Activated T-cell treated with anti-CD3 and anti-CD28 coated beads, Interleukin-2, amount 50 U/mL, for 48 hours (primary cell): ENCODE results near the gene MACROD1.
A peak's percentile ranks its signal among the peaks of the same experiment; 100 is the strongest.
"Not testable (repeated sequence)": the region's sequence is repeated elsewhere in the genome, so short reads cannot be mapped to it uniquely, and the experiment has no call there.

Experiments
- DNase-seq, 2 experiments: peaks; one replicate each; pipeline ENCODE4 v3.0.0-alpha.2; 2020

The MACROD1 gene

DNA sequence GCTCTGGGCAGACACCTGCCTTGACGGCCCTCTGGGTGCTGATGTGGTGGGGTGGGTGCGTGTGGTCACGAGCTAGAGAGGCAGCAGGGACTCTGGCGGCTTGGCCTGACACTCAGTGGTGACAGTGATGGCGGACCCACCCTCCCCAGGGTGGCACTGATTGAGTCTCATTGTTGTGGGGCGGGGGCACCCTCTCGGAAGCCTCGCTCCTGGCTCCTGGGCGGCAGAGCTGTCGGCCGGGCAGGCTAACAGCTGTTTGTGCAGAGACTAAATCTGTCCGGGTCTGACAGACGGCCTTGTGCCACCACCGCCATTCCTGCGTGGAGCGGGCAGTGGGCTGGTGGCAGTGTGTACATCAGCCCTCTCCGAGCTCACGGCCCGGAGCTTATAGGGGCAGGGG is 114.6 kb downstream of the MACROD1 start:
- DNase-seq: no peak

DNA sequence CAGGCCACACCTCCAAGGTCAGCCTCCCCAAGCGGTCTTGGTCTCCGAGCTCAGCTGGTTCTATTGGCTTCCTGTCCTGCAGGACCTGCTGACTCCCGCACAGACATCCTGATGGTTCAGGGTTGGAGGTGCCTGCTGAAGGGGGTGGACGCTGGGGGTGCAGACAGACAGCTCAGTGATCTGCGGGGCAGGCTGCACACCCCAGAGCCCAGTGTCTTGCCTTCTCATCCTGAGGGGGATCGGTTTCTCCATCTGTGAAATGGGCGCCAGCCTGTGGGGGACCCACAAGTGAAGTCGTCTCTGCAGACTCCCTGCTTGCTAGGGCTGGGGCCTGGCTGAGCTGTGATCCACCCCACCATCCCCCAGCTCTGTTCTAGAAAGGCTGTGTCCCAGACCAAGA is 116.4 kb downstream of the MACROD1 start:
- DNase-seq: no peak

DNA sequence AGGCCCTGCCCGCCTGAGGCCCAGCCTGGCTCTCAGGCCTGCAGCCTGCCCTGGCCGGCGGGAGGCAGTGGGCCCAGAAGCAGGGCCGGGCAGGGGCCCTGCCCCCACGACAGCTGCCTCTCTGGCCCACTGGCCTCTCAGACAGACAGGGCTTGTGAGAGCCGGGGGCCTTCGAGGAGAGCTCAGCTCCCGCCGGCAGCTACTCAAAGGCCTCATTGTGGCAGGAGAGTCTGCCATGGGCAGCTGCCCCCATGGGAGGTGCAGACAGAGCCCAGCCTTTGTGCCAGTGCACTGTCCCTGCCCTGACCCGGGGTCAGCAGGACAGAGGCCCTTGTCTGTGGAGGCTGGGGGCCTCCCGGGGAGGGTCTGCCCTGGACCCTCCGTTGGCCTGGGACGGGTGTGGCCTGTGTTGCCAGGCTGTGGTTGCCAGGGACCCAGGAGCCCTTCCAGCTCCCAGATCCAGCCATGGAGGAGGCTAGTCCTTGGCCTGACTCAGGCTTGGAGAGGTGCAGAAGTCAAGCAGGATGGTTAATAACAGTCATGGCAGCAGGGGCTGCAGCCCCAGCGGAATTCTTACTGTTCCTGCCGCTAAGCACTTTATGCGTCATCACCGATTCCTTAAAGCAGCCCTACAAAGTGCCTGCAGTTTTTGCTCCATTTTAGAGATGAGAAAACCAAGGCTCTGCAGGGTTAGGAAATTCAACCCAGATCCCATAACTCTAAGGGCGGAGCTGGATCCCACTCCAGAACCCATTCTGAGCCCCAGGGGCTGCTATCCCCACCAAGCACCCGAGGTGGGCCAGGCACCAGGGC is 117.7 kb downstream of the MACROD1 start:
- no peak for DNase-seq

DNA sequence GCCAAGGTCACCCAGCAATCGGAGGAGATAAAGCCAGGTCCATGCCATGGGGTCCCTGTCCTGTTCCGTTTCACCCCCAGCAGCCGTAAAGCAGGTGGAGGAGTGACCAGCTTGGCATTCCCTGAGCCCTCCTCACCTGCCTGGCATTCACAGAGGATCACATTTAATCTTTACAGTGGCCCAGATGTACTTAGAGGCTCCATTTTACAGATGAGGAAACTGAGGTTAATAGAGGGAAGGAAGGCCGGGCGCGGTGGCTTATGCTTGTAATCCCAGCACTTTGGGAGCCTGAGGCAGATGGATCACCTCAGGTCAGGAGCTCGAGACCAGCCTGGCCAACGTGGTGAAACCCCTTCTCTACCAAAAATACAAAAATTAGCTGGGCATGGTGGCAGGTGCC is 118.5 kb downstream of the MACROD1 start:
- not testable (repeated sequence) for DNase-seq

DNA sequence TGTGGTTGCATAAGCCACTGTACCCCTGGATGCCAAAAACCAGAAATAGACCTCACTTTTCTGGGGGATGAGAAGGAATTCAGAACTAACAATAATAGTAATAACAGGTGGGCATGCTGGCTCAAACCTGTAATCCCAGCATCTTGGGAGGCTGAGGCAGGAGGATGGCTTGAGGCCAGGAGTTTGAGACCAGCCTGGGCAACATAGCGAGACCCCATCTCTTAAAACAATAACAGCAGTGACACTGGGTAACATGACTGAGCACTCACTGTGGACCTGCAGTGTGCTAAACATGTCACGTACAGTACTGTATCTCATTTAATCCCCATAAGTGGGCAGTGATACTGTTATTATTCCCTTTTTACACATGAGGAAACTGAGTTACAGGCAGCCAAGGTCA is 120.2 kb downstream of the MACROD1 start:
- no peak for DNase-seq

DNA sequence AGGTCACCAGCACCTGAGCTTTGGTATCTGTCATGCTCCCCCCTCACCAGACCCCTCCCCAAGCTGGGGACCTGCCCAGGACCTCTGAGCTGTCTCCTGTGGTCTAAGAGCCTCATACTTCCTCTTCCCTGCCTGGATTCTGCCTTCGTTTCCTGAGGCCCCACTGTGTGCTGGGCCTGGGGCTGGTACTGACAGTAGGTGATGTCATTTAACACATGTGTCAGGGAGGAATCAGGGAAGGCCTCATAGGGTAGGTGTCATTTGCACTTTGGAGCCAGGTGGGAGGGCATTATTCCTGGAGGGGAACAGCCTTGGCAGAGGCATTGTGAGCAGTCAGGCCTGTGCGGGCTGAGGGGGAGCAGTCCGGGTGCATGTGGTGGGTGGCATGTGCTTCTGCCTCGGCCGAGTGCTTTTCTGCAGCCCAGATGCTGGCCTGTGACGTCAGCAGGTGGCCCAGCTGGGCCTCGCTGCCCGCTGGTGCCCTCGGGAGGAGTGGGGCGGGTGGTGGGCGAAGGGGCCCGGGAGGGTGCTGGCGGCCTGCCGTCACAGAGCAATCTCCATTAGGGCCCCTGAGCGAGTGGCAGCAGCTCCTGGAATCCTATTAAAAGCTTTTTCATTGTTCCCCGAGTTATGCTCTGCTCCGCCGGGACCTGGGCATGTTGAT is 121.1 kb downstream of the MACROD1 start:
- no peak for DNase-seq

DNA sequence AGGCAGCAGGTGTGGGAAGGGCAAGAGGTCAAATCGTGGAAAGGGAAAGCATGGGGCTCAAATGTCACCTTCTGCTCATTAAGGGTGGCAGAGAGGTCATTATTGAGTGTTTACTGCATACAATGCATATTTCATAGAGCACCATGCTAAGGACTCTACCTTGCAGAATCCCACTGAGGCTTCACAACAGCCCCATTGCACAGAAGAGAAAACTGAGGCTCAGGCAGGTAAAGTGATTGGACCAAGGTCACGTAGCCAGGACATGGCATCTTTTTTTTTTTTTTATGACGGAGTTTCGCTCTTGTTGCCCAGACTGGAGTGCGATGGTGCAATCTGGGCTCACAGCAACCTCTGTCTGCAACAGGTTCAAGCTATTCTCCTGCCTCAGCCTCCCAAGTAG is 122.4 kb downstream of the MACROD1 start:
- DNase-seq: no peak

DNA sequence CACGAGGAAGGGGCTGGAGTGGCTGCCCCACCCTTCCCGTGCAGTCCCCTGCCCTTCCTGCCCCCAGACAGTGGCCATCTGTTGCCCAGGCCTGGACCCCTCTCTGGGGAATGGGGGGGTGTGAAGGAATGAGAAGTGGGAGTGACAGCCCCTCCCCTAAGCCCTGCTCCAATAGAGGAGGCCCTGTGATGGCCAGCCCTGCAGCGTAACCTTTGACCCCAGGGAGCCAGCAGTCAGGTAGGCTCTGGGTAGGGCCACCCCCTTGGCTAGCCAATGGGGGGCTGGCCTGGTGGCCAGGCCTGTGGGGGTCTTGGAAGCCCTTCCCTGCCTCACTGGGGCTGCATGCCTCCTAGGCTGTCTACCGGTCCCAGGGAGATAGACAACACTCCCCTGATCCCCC is 123.6 kb downstream of the MACROD1 start:
- no peak for DNase-seq

DNA sequence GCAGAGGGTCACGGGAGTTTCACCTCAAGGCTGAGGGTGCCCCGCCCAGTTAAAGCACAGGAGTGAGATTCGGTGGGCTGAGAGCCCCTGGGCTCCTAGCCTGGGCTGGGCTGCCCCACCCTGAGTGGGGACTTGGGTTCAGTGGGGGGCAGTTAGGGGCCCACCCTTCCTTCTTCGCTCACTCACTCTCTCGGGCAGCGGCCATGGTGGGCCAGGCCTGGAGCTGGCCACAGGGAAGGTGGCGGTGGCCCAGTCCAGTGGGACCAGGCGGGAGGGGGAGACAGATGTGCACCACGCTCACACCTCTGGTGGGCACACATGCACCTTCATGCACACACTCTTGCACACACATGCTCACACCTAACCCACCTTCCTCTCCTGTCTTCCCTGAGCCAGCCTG is 124.1 kb downstream of the MACROD1 start:
- DNase-seq: no peak

DNA sequence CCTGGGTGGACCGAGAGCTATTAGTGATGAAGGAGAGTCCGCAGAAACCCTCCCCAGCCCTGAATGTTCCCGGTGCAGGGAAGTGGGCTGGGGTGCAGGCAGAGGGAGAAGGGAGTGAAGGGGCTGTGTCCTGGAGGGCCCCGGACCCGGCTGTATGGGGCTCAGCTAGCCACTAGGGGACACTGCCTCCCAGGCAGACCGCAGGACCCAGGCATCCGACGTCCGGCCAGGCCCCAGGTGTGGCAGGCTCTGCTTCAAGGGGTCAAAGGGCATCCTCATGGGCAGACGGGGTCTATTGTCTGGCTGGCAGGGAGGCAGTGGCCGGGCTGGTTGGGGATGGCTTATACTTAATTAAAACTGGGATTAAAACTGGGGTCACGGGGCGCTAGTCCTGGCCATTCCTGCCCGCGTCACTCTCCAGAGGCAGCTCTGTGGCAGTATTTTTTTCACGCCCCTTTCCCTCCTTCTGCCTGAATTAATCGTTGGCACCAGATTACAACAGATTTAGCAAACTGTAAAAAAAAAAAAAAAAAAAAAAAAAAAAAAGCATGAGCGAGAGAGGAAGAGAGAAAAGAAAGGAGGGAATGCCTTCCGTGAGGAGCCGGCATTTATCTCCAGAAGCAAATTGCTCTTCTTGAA is 125.1 kb downstream of the MACROD1 start:
- no peak for DNase-seq

DNA sequence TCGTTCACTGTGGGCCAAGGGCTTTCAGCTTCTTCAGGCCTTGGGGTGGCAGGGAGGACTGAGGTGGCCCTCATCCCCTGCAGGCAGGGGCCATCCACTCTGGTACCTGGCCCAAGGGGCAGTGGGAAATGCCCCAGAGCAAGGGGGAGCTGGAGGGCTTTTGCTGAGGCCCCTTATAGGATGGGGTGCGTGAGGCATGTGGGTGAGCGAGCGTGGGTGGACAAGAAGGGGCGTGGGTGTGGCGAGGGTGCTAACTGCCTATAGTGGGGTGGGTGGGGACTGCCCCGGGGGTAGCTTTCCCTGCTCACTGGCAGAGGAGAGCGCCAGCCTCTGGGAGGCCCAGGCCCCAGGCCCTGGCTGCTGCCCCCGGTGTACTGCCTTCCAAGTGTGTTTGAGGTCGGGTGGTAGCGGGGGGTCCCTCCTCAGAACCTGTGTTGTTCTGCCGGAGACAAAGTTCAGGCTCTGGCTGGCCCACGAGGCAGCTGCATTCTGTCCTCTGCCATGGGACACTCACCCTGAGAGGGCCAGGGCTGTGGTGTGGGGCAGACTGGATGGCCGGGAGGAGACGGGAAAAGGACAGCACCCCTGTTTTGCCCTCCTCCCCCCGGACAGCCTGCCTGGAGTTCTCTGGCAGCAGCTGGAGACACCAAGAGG is 126.8 kb downstream of the MACROD1 start:
- no peak for DNase-seq

DNA sequence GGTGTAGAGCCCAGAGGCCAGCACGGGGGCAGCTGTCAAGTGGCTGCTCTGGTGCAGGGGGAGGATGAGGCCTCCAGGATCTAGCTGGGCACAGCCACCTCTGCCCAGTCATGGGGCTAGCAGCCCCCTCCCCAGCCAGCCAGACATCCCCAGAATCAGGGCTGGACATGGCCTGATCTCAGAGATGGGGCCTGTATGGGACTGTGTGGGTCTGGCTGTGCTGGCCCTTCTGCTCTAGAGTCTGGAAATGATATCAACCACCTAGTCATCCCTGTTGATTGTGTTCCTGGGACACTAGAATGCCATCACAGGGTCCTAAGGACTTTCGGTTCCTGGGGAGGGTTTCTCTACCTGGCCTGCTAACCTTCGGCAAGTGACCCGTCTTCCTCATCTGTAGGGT is 127.4 kb downstream of the MACROD1 start:
- DNase-seq: no peak

DNA sequence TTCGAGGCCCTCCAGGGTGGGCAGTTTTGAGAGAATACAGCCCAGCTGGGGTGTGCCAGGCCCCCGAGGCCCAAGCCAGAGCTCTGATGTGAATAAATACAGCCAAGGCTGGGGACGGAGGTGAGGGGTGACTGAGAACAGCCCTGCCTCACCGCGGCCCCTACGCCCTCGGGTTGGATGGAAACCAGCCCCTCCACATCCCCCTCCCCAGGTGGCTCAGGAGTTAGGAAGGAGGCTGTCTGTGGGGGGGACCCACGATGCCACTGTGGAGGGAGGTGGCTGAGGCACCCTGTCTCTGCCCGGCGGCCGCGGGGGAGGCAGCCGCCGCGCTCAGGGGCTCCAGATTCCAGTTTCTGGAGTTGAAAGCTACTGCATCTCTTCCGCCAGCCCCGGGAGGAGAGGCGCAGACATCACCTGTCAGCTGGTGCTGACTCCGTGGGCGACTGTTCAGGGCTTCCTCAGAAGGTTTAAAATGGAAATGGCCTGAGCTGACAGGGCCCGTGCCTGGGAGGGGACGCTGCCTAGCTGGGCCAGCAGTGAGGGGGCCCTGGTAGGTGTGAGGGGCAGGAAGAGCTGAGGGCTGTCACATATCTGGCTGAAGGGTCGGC is 128.8 kb downstream of the MACROD1 start:
- DNase-seq: peak in 1 of 2 experiments; percentile 30

DNA sequence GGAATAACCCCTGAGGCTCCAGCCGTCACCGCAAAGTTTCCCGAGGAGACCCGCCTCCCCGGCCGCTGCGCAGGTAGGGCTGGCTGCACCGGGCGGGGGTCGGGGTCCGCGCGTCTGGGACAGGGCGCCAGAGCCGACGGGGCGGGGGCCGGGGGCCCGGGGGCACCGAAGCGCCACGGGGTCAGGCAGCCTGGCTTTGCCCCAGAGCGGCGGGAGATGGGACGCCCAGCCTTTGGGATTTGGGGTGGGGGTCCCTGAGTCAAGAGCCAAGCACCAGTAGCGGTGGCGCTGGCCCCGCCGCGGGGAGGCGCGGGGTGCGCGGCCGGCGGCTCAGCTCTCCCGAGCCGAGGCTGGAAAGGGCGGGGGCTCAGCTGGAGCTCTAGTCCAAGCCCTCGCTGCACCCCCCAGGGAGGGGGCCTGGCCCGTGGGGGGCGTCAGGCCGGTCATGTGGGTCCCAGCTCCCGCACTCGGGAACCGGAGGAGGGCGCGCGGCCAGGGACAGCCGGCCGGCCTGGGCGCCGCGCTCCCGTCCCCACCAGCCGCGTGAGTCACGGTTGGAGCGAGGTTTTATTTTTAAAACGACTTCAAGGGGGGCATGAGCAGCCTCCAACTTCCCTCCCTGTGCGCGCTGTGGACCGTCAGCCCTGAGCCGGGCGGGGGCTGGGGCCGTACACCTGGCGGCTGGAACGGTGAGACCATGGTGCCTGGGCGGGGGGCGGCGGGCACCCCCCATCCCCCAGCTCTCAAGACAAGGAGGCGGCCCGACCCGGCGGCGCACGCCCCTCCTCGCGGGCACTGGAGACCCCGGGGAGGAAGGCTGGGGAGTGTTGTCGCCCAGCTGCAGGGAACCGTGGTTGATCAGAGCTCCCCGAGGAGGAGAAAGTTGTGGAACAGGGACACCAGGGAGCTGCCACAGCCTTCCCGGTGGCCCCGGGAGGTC is 129.6 kb downstream of the MACROD1 start:
- peak; percentile 28 to 35 for DNase-seq

DNA sequence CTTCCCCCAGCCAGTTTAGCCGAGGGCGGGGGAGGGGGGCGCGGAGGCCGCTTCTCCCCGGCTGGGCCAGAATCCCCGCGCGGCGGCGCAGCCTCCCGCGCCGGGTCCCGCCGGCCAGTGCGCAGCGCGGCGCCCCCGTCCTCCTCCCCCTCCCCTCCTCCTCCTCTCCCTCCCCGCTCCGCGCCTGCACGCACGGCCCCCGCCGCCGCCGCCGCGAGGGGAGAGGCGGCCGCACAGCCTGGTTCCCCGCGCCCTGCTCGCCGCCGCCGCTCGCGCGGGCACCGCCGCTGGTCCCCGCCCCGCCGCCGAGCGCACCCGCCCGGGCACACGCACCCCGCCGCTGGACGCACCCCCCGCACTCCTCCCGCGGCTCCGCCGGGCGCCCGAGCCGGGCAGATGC is 130.3 kb downstream of the MACROD1 start, which contains the start of gene FLRT1:
Gene FLRT1 (plus strand): TSS at position 356 of the 400 bp plus-strand sequence. CDS start 80,337 bp downstream, outside the sequence.
- no peak for DNase-seq

DNA sequence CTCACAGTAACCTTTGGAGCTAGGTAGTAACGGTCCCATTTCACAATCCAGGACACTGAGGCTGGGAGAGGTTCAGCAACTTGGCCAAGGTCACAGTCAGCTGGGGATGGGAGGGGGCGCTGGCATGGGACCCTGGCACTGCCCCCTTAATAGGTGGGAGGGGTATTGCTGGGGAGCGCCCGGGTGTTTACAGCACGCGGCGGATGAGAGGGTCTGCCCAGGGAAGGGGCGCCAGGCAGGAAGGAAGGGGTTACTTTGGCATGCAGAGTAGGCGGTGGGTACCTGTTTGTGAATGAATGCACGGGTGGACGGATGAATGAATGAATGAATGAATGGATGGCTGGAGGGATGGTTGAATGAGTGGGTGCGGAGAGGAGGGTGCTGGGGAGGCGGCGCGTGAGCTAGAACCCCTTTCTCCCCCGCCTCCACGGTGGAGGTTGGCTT is 130.8 kb downstream of the MACROD1 start:
- no peak for DNase-seq

DNA sequence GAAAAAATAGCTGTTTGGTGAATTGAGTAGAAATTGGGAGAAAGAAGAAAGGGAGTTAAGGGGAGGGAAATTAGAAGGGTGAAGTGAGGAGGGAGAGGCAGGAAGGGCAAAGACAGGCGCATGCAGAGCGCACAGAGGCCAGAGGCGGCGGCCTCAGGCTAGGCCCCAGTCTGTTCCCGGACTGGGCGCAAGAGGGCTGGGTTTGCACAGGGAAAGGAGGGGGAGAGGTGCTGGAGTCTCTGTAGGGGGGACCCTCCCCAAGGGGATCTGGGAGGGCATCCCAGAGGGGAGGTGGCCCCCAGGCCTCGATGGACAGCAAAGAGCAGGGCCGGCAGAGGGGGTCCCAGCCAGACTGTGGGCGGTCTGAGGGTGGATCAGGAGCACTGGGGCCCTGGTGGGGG is 131.5 kb downstream of the MACROD1 start:
- DNase-seq: no peak

DNA sequence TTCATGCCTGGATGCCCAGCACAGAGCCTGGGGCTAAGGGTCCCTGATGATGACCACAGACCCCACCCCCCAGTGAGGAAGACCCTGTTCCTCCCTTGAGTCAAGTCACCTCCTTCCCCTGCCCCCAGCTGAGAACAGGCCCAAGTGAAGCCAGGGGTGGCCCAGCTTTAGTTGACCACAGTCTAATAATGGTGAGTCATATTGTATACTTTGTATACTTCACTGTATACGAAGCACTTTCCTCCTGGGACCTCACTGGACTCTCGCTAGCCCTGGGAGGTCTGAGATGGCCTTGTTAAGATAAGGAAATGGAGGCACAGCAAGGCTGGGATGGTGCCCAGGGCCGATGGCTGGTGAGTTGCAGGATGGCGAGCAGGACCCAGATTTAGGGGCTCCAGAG is 133.9 kb downstream of the MACROD1 start:
- DNase-seq: no peak

DNA sequence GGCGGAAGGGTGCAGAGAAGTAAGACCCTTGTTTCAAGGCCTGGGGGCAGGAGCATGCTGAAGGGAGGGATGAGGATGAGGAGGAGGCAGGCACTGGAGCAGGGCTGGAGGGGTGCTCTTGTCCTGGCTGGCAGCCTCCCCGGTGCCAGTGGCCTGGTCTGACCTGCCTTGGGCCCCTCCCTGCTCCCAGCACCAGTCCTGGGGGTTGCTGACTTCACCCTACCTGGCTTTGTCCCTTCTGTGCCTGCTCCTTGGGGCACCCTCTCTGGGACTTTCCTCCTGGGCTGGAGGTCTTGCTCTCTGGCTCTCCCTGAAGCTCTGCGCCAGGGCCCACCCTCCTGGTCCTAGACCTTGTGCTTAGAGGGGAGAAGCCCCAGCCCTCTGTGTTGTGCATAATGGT is 134.9 kb downstream of the MACROD1 start:
- DNase-seq: no peak

DNA sequence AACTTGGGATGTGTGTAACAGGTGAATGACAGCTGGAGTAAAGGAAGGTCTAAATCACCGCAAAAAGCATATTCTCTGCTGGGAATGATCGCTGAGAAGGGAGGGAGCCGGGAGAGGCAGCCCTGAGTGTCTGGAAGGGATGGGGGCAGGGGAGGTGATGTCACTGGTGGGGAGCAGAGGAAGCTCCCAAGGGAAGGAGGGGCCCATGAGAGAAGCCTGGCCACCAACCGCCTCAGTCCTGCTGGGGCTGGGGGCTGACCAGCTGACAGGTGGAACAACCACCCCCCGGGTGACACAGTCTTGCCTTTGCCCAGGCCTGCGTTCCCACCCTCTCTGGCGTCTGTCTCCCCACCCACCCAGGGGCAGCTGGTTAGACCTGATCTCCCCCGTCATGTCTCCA is 136.1 kb downstream of the MACROD1 start:
- no peak for DNase-seq

DNA sequence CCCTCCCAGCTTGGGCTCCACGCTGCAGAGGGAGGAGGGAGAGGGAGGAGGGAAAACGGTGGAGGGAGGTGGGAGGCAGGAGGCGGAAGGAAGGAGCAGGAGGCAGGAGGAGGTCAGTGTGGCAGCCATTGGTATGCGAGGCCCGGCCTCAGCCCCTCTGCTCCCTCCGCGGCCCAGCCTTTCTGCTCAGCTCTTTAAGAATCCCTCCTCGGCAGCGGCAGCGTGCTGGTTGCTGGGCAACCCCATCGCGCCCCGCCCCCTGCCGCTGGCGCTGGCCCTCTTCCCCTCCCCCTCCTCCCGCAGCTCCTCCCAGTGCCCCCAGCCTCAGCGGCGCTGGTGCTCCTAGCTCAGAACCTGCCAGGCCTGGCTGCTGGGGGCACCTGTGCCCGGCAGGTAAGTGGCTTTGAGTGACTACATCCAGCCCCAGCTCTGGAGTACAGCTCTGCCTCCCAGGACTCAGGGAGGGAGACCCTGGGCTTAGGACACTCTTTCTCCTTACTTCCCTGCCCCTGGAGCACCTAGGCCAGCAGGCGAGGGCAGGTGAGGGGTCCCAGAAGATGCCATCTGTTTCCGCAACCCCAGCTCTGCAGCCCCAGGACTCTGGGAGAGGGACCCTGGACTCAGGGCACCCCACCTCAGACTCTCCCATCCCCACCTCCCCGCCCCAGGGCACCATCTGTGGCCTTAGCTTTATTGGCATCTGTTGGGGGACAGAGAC is 137.4 kb downstream of the MACROD1 start:
- no peak for DNase-seq
